Mesothelial cell of epicardium (in vitro differentiated cells): ENCODE measurements around the gene CDKN2B-AS1. TPM values are rescaled to one million over a fixed set of nuclear protein-coding genes. Genes with fewer than 3 reads are reported as not detected.
A peak's percentile ranks its signal among the peaks of the same experiment; 100 is the strongest.

ENCODE experiments used
- DNase-seq, 2 experiments: peaks; one replicate each; pipeline ENCODE4 v3.0.0; 2021; ENCODE audit warnings: low spot score in 2 of 2; ENCODE audit not compliant: unreplicated experiment in 2 of 2
- H3K27ac Mint-ChIP-seq: 2 replicates; pipeline ENCODE4 v1.8.0; 2021; ENCODE audit warnings: mixed read lengths
- H3K27me3 Mint-ChIP-seq: 2 replicates; pipeline ENCODE4 v1.8.0; 2021; ENCODE audit warnings: low read depth, mixed read lengths
- H3K36me3 Mint-ChIP-seq: 2 replicates; pipeline ENCODE4 v1.8.0; 2021; ENCODE audit warnings: mixed read lengths
- H3K4me1 Mint-ChIP-seq: 2 replicates; pipeline ENCODE4 v1.8.0; 2021; ENCODE audit warnings: mixed read lengths
- H3K4me3 Mint-ChIP-seq: 2 replicates; pipeline ENCODE4 v1.8.0; 2021; ENCODE audit warnings: mild to moderate bottlenecking, moderate library complexity, mixed read lengths
- H3K9me3 Mint-ChIP-seq: 2 replicates; pipeline ENCODE4 v1.8.0; 2021; ENCODE audit warnings: mixed read lengths
- total RNA-seq: library from RNA; stranded (reverse); gene quantifications from 3 replicates; pipeline ENCODE4 v1.2.1, GENCODE V29; 2021
- TF ChIP-seq, protein P1 (sequence below): fragments of 200-600 bp; sonication (generic); IDR thresholded peaks from one replicate; pipeline ENCODE4 v1.5.0; 2021; ENCODE audit warnings: antibody characterized with exemption; ENCODE audit not compliant: unreplicated experiment

Gene CDKN2B-AS1
- total RNA-seq, 1 donor from 2014 or later, result 10.8 TPM

DNA sequence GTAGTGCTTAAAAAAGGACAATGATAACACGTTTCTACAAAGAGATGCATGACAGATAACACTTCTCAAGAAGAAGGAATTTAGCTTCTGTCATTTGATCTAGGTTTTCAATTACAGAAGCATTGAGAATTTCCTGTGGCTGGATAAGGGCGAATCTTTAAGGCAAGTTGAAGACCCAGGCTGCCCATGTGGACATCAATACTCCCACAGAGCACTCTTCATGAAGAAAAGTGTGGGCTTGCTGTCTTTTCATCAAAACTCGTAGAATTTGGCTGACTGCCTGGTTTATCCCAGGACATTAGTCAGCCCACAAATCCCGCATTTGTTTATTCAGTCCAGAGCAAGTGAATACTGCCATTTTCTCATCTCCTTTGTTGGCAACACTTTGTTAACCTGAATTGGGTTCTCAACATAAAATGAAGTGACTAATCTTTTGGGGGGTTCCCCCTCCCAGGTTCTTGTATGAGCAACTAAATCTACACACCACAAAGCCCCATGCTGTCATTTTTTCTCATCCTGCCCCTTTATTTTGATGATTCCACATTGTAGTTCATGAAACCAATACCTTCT, 57.9 kb downstream of the CDKN2B-AS1 start:
- DNase-seq, result no peak
- Mint-ChIP-seq H3K27me3 (no peaks in the 10 kb centered on the region), H3K4me3 (no peak overlapping the region), H3K4me1 (peaks cover 37% of the 10 kb centered on the region), H3K9me3 (no peaks in the 10 kb centered on the region), H3K27ac (peak overlapping the region; percentile 68), H3K36me3 (peaks cover 4% of the 10 kb centered on the region)
- TF ChIP-seq, protein P1, sequence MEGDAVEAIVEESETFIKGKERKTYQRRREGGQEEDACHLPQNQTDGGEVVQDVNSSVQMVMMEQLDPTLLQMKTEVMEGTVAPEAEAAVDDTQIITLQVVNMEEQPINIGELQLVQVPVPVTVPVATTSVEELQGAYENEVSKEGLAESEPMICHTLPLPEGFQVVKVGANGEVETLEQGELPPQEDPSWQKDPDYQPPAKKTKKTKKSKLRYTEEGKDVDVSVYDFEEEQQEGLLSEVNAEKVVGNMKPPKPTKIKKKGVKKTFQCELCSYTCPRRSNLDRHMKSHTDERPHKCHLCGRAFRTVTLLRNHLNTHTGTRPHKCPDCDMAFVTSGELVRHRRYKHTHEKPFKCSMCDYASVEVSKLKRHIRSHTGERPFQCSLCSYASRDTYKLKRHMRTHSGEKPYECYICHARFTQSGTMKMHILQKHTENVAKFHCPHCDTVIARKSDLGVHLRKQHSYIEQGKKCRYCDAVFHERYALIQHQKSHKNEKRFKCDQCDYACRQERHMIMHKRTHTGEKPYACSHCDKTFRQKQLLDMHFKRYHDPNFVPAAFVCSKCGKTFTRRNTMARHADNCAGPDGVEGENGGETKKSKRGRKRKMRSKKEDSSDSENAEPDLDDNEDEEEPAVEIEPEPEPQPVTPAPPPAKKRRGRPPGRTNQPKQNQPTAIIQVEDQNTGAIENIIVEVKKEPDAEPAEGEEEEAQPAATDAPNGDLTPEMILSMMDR, result no peak

DNA sequence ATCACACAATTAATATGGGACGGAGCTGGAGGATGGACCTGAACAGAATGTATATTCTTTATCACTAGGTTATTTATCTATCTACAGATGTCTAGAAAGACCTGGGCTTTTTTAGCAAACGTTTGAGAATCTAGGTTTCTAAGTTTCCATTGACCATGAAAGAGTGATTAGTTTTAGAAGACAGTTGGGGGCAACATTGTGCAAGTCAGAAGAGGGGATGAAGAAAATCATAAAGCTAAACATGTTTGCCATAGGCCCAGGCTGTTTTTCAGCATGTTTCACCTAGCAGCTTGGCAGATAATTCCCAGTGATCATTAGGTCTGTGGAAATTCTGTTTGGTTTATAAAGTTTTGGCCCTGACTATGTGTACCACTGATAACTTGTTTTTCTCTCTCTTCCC, 58.6 kb downstream of the CDKN2B-AS1 start:
- TF ChIP-seq, protein P1, result no peak
- peaks cover 5% of the 10 kb centered on the region for H3K36me3 Mint-ChIP-seq

GRCh38 chr9:22054076-22054475, 59.5 kb downstream of the CDKN2B-AS1 start:
- Mint-ChIP-seq H3K27ac (no peak overlapping the region), H3K4me1 (peaks cover 37% of the 10 kb centered on the region), H3K9me3 (peaks cover 10% of the 10 kb centered on the region), H3K4me3 (no peak overlapping the region), H3K36me3 (peaks cover 14% of the 10 kb centered on the region), H3K27me3 (no peaks in the 10 kb centered on the region)
- no peak for DNase-seq
- TF ChIP-seq, protein P1, result no peak

More for the DNA sequence above, 58.6 kb downstream of the CDKN2B-AS1 start:
- Mint-ChIP-seq H3K27me3 (no peaks in the 10 kb centered on the region), H3K4me1 (peaks cover 37% of the 10 kb centered on the region), H3K27ac (peak overlapping the region; percentile 68), H3K4me3 (no peak overlapping the region), H3K9me3 (peaks cover 1% of the 10 kb centered on the region)
- DNase-seq, result no peak

DNA sequence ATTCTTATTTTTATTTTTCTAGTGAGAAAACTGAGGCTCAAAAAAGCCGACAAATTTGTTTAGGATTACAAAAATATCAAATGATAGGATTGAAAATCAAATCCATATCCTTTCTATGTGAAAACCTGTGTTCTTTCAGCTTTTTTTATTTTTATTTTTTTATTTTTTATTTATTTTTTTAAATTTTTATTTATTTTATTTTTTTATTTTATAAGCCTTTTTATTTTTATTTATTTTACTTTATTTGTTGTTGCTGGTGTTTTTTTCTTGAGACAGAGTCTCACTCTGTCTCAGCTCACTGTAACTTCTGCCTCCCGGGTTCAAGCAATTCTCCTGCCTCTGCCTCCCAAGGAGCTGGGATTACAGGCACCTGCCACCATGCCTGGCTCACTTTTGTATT, 59.9 kb downstream of the CDKN2B-AS1 start:
- TF ChIP-seq, protein P1, result no peak
- Mint-ChIP-seq H3K4me3 (no peak overlapping the region), H3K27ac (no peak overlapping the region), H3K9me3 (peaks cover 10% of the 10 kb centered on the region), H3K4me1 (peaks cover 36% of the 10 kb centered on the region), H3K36me3 (peaks cover 18% of the 10 kb centered on the region), H3K27me3 (no peaks in the 10 kb centered on the region)
- no peak for DNase-seq

DNA sequence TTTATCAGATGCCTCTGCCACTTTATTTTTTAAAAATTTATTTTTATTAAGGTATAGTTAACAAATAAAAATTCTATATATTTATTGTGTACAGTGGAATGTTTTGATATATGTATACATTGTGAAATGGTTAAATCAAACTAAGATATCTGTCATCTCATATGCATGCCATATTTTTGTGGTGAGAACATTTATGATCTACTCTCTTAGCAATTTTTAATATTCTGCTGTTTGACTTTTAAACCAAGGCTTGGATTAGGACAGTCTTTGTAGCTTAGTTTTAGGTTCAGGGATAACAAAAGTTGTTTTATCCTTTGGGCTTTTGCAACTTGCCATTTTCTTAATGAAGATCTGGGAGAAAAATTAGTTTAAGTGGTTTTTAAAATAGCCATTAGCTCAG, 60.5 kb downstream of the CDKN2B-AS1 start:
- DNase-seq, result no peak
- Mint-ChIP-seq H3K4me1 (peaks cover 35% of the 10 kb centered on the region), H3K9me3 (peaks cover 10% of the 10 kb centered on the region), H3K36me3 (peaks cover 19% of the 10 kb centered on the region), H3K4me3 (no peak overlapping the region), H3K27ac (peak overlapping the region; percentile 72), H3K27me3 (no peaks in the 10 kb centered on the region)
- TF ChIP-seq, protein P1, result no peak
